HG02938 (cell line): ENCODE data around the gene TMEM212.

Experiments
- ATAC-seq: cut with Tn5 transposase; IDR thresholded peaks from one replicate; pipeline ENCODE4 v1.9.1; 2021; ENCODE audit warnings: mild to moderate bottlenecking, moderate library complexity; ENCODE audit not compliant: unreplicated experiment

The TMEM212 gene

DNA sequence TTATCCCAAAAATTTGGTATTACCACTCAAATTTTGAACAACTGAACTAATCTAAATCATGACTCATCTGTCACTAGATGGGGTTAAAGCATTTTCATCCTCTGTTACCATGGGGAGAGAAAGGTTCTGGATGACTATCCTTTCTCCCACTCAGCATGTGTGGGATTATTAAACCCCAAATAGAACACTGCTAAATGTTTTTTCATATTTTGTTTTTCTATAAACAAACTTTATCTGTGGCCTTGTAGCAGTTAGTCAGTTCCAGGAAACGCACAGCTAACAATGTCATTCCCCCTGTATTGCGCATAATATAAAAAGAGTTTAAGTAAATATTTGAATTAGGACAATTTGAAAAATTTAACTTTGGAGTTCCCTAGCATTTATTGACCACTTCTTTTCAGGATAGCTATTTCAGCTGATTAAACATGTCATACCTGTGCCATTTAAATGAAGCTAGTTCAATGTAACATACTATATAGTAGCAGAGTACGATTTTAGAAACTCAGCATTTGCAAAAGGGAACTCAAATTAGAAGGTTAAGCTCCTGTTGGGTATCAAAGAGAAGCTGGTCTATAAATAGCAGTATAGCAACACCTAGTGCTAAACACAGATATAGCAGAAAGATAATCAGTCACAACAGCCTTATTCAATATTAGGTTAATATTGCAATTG lies 9.2 kb upstream of the TMEM212 start:
- peak; percentile 62 for ATAC-seq

DNA sequence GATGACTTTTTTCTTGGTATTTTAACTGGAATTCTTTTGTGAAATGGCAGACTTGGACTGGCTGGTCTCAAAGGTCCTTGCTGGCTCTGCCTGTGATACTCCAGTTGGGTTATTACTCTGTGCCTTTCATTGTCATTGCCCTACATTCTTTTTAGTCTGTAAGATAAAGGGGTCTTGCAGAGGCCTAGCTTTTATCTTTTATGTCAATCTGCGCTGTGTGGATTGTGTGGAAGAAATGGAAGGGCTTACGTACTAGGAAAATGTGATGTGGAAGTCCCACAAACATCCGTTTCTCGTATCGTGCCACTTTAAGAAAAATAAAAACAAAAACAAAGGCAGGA lies 8.7 kb upstream of the TMEM212 start:
- no peak for ATAC-seq

DNA sequence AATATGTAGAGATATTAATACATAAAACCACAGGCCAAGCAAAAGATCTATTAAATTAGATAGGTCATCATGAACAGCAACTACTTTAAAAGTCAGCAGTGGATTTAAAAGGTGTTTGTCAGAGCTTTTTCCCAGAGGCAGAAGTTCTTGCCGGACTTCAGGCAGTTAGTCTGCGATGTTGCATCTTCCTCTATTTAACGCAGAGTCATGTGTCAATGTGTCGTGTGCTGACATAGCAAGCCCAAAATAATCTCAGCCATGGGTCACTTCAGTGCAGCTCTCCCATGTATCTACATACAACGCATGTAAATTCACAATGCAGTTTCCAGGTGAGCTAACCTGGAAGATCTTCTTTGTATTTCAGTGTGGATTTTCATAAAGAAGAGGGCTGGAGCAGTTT lies 8.0 kb upstream of the TMEM212 start:
- ATAC-seq: no peak

DNA sequence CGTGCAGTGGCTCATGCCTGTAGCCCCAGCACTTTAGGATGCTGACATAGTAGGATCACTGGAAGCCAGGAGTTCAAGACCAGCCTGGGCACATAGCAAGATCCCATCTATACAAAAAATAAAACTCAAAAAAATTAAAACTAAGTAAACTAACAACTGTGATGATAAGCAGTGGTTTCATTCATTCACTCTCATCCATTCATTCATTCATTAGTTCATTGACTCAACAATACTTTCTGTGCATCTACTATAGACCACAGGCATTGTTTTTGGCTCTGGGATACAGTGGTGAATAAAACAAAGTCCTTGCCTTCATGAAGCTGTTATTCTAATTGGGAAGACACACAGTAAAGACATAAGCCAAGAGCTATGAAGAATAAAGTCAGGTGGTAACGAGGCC lies 7.5 kb upstream of the TMEM212 start:
- ATAC-seq: no peak

DNA sequence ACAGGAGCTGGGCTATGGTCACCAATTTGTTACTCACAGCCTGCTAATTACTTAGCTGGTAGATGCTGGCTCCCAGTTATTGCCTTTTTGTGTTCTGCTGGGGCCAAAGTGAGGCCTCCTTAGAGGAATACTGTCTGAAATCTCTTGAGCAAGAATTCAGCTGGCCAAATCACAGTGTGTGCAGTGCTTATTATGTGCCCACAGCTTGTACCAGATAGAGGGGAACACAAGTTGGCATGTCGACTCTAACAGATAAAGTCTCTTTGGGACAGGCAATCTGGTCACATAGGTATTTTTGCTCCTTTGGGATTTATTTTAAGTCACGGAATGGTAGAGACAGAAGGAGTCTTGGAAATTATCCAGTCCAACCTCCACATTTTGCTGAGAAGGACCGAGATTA lies 6.3 kb upstream of the TMEM212 start:
- ATAC-seq: no peak

DNA sequence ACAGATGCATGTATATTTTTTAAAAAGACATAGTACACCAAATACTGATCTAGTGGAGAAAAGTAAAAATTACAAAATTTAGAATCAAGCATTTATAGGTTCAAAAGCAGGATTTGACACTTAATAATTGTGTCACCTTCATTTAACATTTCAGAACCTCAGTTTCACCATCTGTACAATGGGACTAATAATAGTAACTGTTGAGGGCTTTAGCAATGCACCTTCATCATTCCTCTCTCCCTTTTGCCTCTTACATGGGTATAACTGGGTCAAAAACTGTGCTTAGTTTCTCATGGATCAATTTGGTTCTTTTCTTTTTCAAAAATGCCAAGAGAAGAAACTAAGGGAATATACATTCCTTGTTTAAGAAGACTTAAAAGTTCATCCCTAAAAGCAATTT lies 5.5 kb upstream of the TMEM212 start:
- no peak for ATAC-seq

DNA sequence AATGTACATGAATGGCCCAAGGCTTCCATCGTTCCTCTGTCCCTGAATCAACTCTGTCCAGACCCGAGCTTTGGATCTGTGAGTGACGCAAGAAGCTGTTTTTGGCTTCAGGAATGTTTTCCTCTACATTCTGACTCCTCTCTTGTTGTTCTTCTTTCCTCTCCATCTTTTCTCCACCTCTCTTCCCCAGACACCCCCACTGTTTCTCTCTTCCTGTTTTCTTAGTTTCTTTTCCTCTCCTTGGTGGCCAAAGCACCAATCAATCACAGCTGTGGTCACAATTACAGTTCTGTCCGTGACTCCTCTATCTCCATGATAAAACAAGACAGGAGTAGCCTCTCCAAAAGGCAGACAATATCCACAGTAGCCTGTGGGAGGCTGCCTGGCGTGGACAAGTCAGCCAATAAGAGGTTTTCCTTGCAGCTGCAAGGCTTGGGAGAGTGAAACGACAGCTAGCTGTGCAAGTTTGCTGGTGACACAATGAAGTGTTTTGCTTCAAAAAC lies 4.9 kb upstream of the TMEM212 start:
- ATAC-seq: no peak

DNA sequence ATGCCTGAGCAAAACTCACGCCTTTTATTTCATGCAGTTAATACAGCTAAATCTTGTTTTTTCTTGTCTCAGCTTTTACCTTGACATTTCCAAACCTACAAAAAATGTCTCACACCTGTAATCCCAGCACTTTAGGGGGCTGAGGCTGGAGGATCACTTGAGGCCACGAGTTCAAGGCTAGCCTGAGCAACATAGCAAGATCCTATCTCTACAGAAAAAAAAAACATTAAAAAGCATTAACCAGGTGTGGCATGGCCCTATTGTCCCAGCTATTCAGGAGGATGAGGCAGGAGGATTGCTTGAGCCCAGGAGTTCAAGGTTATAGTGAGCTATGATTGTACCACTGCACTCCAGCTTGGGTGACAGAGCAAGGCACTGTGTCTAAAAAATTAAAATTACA lies 3.9 kb upstream of the TMEM212 start:
- ATAC-seq: no peak

DNA sequence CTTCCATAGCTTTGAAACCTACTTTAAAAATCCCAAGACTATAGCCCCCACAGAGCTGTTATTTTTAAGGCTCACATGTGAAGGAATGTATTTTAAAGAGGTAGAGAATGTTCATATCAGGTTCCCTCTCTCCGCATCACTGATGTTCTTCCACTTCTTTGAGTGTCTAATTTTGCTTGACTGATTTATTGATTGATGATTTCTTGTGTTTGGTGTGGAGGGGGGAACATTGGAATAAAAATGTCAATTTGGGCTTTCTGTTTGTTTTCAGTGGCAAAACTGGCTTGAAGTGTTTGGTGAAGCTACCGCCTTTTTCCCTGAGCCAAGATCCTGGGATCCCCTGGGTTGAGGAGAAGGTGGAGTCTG lies 2.7 kb upstream of the TMEM212 start:
- ATAC-seq: no peak

DNA sequence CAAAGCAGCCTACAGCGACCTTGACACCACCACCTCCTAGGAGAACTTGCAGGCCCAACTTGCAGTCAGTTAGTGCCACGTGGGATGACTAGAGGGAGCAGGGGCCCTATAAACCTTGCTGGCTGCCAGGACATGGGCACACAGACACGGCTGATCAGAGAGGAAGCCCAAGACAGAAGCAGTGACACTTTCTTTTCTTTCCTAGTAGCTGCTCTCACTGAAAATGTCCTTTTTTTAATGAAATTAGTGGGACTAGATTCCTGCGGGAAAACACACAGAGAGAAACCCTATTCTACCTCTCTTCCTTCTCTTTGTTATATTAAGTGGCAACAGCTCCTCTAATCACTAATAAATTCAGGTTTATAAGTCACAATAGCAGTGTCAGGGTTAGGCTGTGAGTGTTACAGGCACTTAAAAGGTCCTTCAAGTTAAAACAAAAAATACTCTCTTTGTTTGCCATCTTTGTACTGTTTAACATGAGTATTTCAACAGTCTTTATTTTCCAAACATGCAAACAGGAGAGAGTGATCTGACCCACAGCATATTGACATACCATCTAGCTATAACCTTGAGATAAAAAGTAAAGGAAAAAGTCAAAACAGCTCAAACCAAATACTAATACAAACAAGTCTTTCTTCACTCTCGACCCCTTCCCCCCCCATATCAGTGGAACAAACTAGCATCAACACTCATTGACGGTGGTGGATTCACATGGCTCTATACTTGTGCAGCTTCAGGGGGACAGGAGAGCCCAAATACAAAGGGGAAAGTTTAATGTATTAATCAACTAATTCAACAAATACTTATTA lies 2.1 kb upstream of the TMEM212 start:
- ATAC-seq: no peak

DNA sequence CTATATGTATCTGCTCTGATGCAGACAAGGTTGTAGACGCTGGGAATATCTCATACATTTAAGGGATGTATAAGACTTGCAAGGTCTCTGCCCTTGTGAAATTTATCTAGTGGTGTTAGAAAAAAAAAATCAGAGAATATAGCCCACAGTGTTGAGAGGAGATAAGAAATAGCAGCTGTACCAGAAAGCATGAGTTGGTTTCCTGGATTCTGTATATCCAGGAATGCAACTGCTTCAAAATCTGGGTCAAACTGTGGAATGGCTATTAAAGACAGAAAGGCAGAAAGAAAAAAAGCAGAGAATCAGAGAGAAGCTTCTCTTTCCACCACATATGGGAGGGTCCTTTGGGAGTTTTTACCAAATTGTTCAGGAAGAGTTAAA lies 1.5 kb upstream of the TMEM212 start:
- ATAC-seq: no peak

DNA sequence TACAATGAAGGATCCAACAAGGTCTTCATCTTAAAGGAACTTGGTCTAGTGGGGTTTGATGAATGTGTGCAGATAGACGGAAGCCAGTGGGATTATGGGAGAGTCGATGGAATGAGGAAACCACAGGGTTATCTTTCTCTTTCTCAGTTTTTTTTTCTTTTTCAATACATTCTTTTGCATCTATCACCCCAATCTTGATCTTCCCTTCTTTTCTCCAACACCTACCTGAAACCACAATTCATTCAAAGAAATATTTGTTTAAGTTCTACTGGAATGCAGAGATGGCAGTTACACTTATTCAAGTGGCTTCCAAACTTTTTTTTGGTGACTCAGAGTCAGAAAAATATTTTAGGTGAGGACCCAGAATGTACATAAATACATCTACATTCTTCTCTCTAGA lies 1.7 kb downstream of the TMEM212 start:
- no peak for ATAC-seq

DNA sequence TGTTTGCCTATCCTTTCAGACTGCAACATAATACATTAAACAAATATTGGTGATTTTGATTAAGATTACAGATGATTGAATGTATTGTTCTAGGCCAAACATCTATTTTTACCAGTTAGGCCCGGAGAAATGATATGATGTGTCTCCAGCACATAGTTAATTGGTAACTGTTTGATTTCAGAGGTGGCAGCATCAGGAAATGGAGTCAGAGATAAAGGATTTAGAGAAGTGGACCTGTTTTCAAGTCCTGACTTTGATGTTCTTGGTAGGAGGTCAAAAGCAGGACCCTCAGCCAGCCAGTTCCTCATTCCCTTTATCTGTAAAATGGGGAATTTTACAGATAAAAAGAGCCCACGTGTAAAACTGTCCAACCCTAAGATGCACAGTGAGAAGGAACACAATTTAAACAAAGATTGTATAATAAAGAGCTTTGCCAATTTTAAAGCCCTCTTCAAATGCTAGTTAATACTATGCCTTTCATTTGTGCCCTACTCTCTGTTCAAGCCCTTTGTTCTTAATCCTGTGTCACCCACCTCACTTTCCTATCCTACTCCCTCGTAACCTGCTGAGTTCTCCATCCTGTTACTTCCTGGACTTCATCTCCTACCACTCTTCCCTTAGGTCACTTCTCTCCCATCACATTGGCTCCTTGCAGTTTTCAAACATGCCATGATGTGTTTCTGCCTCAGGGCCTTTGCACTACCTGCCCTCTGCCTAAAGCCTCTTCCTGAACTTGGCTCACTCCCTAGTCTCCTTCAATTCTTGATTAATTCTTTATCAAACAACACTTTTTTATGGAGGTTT lies 2.5 kb downstream of the TMEM212 start:
- no peak for ATAC-seq

DNA sequence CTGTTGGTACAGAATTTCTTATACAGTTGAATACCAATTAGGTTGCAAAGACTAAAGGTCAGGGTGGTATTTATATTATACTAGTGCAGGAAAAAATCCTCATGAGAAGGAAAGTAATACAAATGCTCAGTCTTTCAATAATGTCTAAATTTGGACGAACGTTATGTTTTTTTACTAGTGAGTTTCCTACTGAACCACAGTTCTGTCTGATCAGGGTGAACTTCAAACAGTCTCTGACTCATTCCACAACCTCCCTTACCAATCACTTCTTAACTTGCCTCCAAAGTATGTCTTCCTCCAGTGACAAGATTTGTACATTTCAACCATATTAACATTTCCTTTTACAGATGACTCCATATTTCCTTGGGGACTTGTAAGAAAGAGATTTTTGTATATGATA lies 3.4 kb downstream of the TMEM212 start:
- peak; percentile 97 for ATAC-seq

DNA sequence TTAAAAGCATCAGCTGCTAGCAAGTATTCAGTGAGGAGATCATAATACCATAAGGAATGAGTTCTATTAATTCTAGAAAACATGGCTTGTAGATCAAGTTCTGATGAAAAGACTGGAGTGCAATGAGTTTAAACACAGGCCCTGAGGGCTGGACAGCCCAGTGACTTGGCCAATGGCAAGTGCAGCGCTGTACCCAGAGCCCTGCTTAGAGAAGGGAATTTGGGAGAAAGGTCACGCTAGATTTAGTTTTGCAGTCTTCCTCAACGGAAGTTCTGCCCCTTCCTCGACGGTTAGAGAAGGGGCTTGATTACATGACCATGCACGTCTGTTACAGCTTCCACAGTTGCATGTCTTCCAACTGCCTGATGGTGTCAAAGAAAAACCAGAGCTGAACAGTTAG lies 4.0 kb downstream of the TMEM212 start:
- ATAC-seq: no peak

DNA sequence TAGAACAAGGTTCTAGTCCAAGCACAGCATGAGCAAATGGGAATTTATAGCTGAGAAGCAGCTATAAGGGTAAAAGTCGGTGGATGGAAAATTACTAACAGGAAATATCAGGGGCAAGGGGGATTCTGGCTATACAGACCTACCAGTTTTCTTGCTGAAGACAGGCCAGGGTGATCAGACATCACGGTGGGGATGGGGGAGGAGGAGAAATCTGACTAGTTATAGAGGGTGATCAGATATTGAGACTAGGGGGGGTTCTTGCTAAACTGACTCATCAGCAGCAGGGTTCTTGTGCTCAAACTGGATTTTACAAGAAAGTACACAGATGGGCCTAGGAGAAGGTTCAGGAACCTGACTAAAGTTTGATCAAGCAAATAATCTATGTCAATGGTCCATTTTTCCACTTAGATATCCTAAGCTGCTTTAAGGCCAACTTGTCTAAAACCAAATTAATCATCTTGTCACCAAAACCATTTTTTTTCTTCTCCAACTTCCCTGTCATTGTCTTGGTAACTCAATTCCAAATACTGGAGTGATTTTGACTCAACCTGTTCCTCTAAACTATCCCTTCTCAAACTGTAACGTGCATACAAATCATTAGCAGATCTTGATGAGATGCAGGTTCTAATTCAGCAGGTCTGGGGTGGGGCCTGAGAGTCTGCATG lies 4.6 kb downstream of the TMEM212 start:
- ATAC-seq: no peak

DNA sequence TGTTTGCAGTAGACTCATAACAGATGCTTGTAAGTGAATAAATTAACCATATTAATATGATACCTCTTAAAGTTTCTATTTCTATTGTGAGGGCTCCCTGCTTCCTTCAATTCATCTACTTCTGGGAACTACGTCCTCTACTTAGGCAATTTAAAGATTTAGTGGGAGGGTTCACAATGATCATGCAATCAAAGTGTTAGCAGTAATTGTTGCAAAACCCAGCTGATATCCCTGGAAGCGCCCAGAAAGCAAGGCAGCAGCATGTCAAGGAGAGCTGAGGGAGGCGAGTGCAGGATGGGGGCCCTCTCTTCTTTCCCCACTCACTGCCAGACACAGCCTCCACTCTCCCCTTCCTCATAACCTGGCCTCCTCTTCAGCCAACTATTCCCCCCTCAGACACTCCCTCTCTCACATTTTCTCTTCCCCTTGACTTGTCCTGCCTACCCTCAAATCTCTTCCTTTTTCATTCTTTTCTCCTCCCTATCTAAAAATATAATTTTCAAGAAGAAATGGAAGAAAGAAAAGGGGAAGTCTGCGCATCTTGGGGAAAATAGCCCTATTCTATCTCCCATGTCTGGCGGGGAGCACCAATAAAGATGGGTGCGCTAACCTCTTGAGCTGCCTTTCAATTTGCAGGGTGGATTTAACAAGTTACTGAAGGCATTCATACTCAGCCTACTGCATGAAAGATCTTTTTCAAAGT lies 6.6 kb downstream of the TMEM212 start:
- no peak for ATAC-seq

DNA sequence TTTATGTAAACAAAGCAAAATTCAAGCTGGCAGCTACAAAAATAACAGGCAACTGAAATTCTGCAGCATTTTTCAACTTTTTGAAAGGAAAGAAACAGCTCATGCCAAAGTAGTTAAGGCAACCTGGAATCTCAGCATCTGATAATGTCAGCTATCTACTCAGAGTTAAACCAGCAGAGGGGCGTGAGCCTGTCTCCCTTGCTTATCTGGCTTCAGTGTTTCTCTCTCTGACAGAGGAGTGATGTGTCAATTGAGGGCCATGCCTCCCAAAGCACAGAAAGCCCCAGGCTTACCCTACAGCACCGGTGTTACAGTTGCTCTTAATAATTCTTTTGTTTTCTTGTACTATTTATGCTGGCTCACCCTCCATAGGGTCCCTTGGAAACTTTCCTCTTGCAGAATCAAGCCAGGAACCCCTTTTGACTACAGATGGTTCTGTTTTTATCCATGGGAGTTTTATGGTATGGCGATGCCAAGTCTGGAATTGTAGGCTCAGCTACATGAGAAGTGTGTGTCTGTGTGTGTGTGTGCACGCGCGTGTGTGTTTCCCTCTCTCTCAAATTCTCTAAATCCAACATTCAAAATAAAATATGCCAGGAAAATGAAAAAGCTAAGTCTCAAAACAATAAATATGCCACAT lies 7.3 kb downstream of the TMEM212 start:
- no peak for ATAC-seq

DNA sequence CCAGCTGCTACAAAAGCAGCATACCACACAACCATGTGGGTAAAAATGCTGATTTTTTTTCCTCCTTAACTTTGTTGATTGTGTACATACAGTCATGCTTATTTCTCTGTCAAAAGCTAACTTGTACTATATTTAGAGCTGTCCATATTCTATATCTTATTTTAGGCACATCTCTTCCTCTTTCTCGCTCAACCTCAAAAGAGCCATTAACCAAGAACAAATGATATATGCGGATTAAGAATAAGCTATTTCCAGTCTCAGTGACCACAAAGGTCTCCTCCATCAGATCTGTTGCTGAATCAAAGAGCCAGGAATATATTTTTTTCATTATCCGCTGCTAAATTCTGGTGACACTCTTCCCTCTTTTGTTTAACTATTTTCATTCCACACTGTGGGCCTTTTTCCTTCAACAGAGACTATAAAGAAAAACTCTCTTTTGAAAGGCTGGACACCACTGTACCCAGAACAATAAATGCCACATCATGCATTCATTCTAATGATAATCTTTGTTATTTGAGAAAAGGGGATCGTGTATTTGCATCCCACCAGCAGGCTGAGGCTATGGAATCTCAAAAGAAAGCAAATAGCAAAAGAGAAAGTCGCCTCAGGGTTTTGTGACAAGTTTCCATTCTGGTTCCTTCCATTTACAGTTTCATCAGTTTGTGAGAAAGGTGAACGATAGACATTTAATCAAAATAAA lies 8.0 kb downstream of the TMEM212 start:
- ATAC-seq: no peak

DNA sequence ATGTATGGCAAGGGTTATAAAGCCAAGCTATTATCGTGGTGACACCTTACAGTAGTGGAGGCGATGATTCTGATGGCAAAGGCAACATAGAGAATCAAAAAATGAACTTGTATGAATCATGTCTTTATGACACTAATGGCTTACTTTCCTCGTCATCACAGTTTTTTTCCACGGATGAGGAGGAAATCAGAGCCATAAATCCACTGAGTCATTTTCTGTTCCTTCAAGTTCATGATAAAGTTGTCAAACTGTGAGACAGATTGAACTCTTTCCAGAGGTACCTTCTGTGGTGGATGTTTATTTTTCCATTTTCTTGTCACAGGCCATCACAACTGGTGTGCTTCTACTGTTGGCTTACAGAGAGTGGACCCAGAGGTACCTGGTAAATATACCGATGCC lies 8.5 kb downstream of the TMEM212 start:
- no peak for ATAC-seq
